KMS-11 (cell line): ENCODE results near the gene PDE8A.

Experiments used
- H2AFZ ChIP-seq: fragments of 200-600 bp; sonication (generic); 2 replicates; pipeline ENCODE4 v1.6.1; 2016; ENCODE audit warnings: antibody characterized with exemption, mixed run types, low read depth
- H3K27ac ChIP-seq: fragments of 200-600 bp; sonication (generic); 2 replicates; pipeline ENCODE4 v1.6.1; 2016; ENCODE audit warnings: mild to moderate bottlenecking, mixed run types
- H3K27me3 ChIP-seq: fragments of 200-600 bp; sonication (generic); 2 replicates; pipeline ENCODE4 v1.6.1; 2017; ENCODE audit warnings: mild to moderate bottlenecking, low read depth, mixed run types, moderate library complexity; ENCODE audit not compliant: insufficient read depth
- H3K36me3 ChIP-seq: fragments of 200-600 bp; sonication (generic); 2 replicates; pipeline ENCODE4 v1.6.1; 2017; ENCODE audit warnings: mild to moderate bottlenecking, mixed run types; ENCODE audit not compliant: insufficient read depth
- H3K4me1 ChIP-seq: fragments of 200-600 bp; sonication (generic); 2 replicates; pipeline ENCODE4 v1.6.1; 2016; ENCODE audit warnings: mild to moderate bottlenecking, low read depth, mixed run types; ENCODE audit not compliant: poor library complexity, severe bottlenecking
- H3K4me2 ChIP-seq: fragments of 200-600 bp; sonication (generic); 2 replicates; pipeline ENCODE4 v1.7.0; 2016; ENCODE audit warnings: mild to moderate bottlenecking, mixed run types
- H3K4me3 ChIP-seq: fragments of 200-600 bp; sonication (generic); IDR thresholded peaks from 2 replicates; pipeline ENCODE4 v1.6.1; 2017; ENCODE audit warnings: low read depth, low read length, mixed read lengths; ENCODE audit not compliant: insufficient read depth
- H3K79me2 ChIP-seq: fragments of 200-600 bp; sonication (generic); 2 replicates; pipeline ENCODE4 v1.6.1; 2016; ENCODE audit warnings: low read depth, mixed run types; ENCODE audit not compliant: insufficient read depth
- H3K9ac ChIP-seq: fragments of 200-600 bp; sonication (generic); 2 replicates; pipeline ENCODE4 v1.6.1; 2016; ENCODE audit warnings: mild to moderate bottlenecking, mixed run types
- H4K20me1 ChIP-seq: fragments of 200-600 bp; sonication (generic); 2 replicates; pipeline ENCODE4 v1.6.1; 2016; ENCODE audit warnings: mild to moderate bottlenecking, mixed run types; ENCODE audit not compliant: insufficient read depth
- CTCF ChIP-seq: fragments of 200-600 bp; sonication (generic); conservative IDR thresholded peaks from 2 replicates; pipeline ENCODE4 v1.6.1; 2017; ENCODE audit warnings: low read depth, mild to moderate bottlenecking, antibody characterized with exemption, low read length, moderate library complexity, mixed read lengths

The PDE8A gene

GRCh38 chr15:85041230-85041629 is 59.6 kb downstream of the PDE8A start:
- H3K27ac ChIP-seq = no peak overlapping the region
- no peak overlapping the region for H3K4me2 ChIP-seq
- no peaks in the 10 kb centered on the region for H3K79me2 ChIP-seq
- no peaks in the 10 kb centered on the region for H3K27me3 ChIP-seq
- H2AFZ ChIP-seq = no peak overlapping the region
- no peaks in the 10 kb centered on the region for H4K20me1 ChIP-seq
- H3K36me3 ChIP-seq = no peaks in the 10 kb centered on the region
- H3K4me3 ChIP-seq = no peak overlapping the region
- peaks cover 3% of the 10 kb centered on the region for H3K4me1 ChIP-seq
- no peak for TF ChIP-seq CTCF
- H3K9ac ChIP-seq = no peak overlapping the region

- no peaks in the 10 kb centered on the region for H4K20me1 ChIP-seq
- no peak overlapping the region for H3K4me3 ChIP-seq
- H3K27me3 ChIP-seq = no peaks in the 10 kb centered on the region
- H2AFZ ChIP-seq = no peak overlapping the region
- H3K9ac ChIP-seq = no peak overlapping the region
- no peaks in the 10 kb centered on the region for H3K36me3 ChIP-seq
- no peak overlapping the region for H3K4me2 ChIP-seq
- H3K27ac ChIP-seq = no peak overlapping the region
- TF ChIP-seq CTCF = peak; percentile 58; the same call in 1 of the 2 replicates
- H3K79me2 ChIP-seq = no peaks in the 10 kb centered on the region
- H3K4me1 ChIP-seq = peaks cover 3% of the 10 kb centered on the region
Observed at GRCh38 chr15:85044251-85044853, 62.7 kb downstream of the PDE8A start.

GRCh38 chr15:85044894-85045293 is 63.2 kb downstream of the PDE8A start:
- H2AFZ ChIP-seq = no peak overlapping the region
- TF ChIP-seq CTCF = no peak
- no peak overlapping the region for H3K9ac ChIP-seq
- H3K4me2 ChIP-seq = no peak overlapping the region
- no peaks in the 10 kb centered on the region for H3K36me3 ChIP-seq
- peaks cover 3% of the 10 kb centered on the region for H3K4me1 ChIP-seq
- no peaks in the 10 kb centered on the region for H3K79me2 ChIP-seq
- H3K27me3 ChIP-seq = no peaks in the 10 kb centered on the region
- no peak overlapping the region for H3K27ac ChIP-seq
- H4K20me1 ChIP-seq = no peaks in the 10 kb centered on the region
- H3K4me3 ChIP-seq = no peak overlapping the region

GRCh38 chr15:85045615-85046014 is 64.0 kb downstream of the PDE8A start:
- no peak overlapping the region for H3K9ac ChIP-seq
- no peak for TF ChIP-seq CTCF
- H3K27ac ChIP-seq = no peak overlapping the region
- H3K79me2 ChIP-seq = no peaks in the 10 kb centered on the region
- no peak overlapping the region for H2AFZ ChIP-seq
- H3K4me1 ChIP-seq = peaks cover 3% of the 10 kb centered on the region
- H3K4me2 ChIP-seq = no peak overlapping the region
- H3K36me3 ChIP-seq = no peaks in the 10 kb centered on the region
- H3K27me3 ChIP-seq = no peaks in the 10 kb centered on the region
- H3K4me3 ChIP-seq = no peak overlapping the region
- H4K20me1 ChIP-seq = no peaks in the 10 kb centered on the region
